ENCODE measurements around the gene ERFE.

- TF ChIP-seq CTCF (IDR thresholded peaks at IDR 0.05; ENCODE audit: low read length) (no peak), EZH2 (optimal IDR thresholded peaks at IDR 0.05; ENCODE audit: low read depth, low read length) (no peak)
Measured at GRCh38 chr2:238203094-238203972, 44.6 kb downstream of the ERFE start, which contains the start of gene ILKAP.
